HG03139 (cell line): ENCODE measurements around the gene OR6A2.
A peak's percentile ranks its signal among the peaks of the same experiment; 100 is the strongest.

Experiments used
- ATAC-seq: cut with Tn5 transposase; IDR thresholded peaks from one replicate; pipeline ENCODE4 v1.9.1; 2021; ENCODE audit not compliant: unreplicated experiment

The OR6A2 gene

DNA sequence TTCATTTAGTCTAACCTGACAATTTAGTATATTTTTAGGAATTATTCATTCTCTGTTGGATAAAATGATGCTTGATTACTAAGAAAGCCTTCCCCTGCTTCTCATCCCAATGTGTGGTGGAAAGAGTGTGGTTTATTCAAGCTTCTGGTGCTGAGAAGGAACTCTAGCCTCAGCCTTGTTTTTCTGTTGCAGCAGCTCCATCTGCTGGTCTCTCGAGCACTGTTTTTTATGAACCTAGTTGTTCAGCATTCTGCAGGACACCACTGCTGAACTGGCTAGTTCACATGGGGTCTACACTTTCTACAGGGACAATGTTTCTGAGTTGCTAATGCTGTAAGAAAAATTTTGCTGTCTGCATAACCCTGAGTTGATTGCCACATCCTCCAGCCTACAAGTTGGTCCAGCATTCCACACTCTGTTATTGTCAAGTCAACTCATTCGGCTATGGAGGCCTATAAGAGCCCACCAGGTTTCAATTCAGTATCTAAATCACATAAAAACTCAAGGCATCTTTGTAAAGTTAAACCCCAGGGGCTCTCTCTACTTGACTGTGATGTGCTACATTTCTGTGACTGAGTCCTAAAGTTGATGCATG is 42.0 kb downstream of the OR6A2 start:
- ATAC-seq, result peak; percentile 70

GRCh38 chr11:6755953-6756347 is 43.5 kb downstream of the OR6A2 start:
- no peak for ATAC-seq

DNA sequence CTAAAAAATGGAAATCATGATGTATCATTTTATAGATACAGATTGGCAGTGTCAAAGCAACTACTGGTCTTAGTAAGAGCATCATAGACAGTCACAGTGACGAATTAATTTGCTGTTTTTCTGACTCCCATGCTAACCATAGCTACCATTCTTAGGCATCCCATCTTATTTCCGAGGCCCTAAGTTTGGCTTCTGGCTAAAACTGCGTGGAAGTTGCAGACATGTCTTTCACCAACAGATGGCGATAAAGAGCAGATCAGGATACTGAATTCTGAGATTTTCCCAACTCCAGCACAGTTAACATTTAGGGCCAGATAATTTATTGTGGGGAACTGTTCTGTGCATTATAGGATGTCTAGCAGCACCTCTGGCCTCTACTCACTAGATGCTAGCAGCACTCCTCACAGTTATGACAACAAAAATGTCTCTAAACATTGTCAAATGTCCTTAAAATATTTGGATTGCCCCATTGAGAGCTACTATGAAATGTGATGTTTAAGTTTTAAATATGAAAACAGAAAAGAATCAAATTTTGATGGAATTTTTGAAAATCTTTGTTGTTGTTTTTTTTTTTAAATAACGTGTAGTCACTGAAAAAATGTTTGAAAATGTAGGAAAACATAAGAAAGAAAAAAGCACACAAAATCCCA is 44.1 kb downstream of the OR6A2 start:
- no peak for ATAC-seq

GRCh38 chr11:6747097-6747668 is 52.3 kb downstream of the OR6A2 start:
- no peak for ATAC-seq

- no peak for ATAC-seq
These were observed 52.9 kb downstream of the OR6A2 start for GRCh38 chr11:6746626-6747025.

DNA sequence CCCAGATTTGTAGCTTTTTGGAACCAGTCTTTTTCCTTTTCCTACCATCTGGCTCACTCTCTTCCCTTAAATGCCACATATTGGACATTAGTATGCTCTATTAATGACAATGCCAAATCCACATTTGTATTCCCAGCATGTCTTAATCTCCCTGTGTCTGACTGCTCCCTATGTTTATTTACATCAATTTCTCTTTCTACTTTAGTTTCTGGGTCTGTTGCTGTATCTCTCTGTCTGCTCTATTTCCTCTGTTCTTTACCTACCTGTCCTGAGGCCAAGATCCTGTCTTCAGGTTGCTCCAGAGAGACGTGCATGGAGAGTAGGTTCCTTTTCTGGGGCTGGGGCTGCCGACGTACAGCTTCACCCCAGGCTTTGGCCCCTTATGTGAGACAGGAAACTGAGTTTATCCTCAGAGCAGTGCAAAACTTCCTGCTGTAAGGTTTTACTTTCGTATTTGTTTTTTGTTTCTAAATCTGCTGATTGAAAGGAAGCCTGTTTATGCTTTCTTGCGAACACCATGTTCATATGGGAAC is 53.3 kb downstream of the OR6A2 start:
- ATAC-seq, result peak; percentile 83

GRCh38 chr11:6745465-6746015 is 53.9 kb downstream of the OR6A2 start:
- ATAC-seq, result peak; percentile 61

GRCh38 chr11:6745018-6745417 is 54.5 kb downstream of the OR6A2 start:
- ATAC-seq, result no peak

DNA sequence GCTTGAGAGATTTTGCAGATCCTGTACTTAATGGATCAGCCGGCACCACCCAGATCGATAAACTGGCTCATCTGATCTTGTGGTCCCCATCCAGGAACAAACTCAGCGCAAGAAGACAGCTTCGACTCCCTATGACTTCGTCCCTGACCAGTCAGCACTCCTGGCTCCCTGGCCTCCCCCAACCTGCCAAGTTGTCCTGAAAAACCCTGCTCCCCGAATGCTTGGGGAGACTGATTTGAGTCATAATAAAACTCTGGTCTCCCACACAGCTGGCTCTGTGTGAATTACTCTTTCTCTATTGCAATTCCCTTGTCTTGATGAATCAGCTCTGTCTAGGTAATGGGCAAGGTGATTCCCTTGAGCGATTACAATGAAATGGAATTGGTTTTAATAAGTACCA is 57.2 kb downstream of the OR6A2 start:
- no peak for ATAC-seq
